Right lobe of liver (tissue), 6 donors: Measurements from ENCODE around the gene UQCRC1. TPM values are rescaled to one million over a fixed set of nuclear protein-coding genes. Genes with fewer than 3 reads are reported as not detected.

Experiments
- ATAC-seq, 4 donors: fragments of 200-7000 bp; cut with Tn5 transposase; one replicate each; pipeline ENCODE4 v1.9.1; 2020; ENCODE audit warnings: mild to moderate bottlenecking in 4 of 4, moderate library complexity in 4 of 4
- DNase-seq, 3 donors: peaks; one replicate each; pipeline ENCODE4 v3.0.0-alpha.2; 2020
- H3K27ac ChIP-seq, 3 donors: fragments of 200-600 bp; one replicate each; pipeline ENCODE4 v1.8.0; 2022
- H3K27me3 ChIP-seq, 2 donors: fragments of 200-600 bp; one replicate each; pipeline ENCODE4 v1.8.0; 2022
- H3K36me3 ChIP-seq, 4 donors: fragments of 200-600 bp; sonication (generic) in 1 of 4; one replicate each; pipeline versions ENCODE4 v1.5.1 to v1.8.0; 2017 to 2022; ENCODE audit warnings: control low read depth in 1 of 4
- H3K4me1 ChIP-seq, 4 donors: fragments of 200-600 bp; sonication (generic) in 1 of 4; one replicate each; pipeline versions ENCODE4 v1.5.1 to v1.8.0; 2017 to 2022; ENCODE audit warnings: control low read depth in 1 of 4
- H3K4me3 ChIP-seq, 3 donors: fragments of 200-600 bp; one replicate each; pipeline ENCODE4 v1.8.0; 2022
- H3K9me3 ChIP-seq, 4 donors: fragments of 200-600 bp; sonication (generic) in 1 of 4; one replicate each; pipeline versions ENCODE4 v1.5.1 to v1.8.0; 2017 to 2022; ENCODE audit warnings: control low read depth in 1 of 4
- POLR2A ChIP-seq: fragments of 450-650 bp; IDR thresholded peaks from one replicate; pipeline ENCODE4 v1.6.1; 2017; ENCODE audit warnings: antibody characterized with exemption, mild to moderate bottlenecking
- WGBS: methylation state at CpG from one replicate; pipeline ENCODE4 v1.1.6; 2018; ENCODE audit warnings: low coverage, low lambda C conversion rate; ENCODE audit not compliant: insufficient coverage; ENCODE audit errors: missing lambda C conversion rate; 5-methylcytosine and 5-hydroxymethylcytosine counted together
- intact Hi-C, 2 donors: fragments of 100-400 bp; cut with DNase I; formaldehyde crosslinking; loops; one replicate each; pipeline versions ENCODE4 v1.11.2 to v1.14.1; 2022
- total RNA-seq, 6 experiments: library from RNA; depleted of rRNA in 2 of 6; stranded (reverse); fragments of >200 nt in 2 of 6; fragmentation: NEBNext Ultra II Directional in 3 of 6; extraction: Animal tissue kit (Norgen Biotek cat#: 25700) in 3 of 6; gene quantifications; one replicate each; pipeline versions ENCODE4 v1.1.0 to v1.2.4, GENCODE V29; 2016 to 2023
- TF ChIP-seq, protein P1 (sequence below), 4 donors: fragments of 200-600 bp in 3 of 4; fragments of 450-650 bp in 1 of 4; IDR thresholded peaks; one replicate each; pipeline versions ENCODE4 v1.5.1 to v1.8.0; 2016 to 2022; ENCODE audit warnings: antibody characterized with exemption in 4 of 4, mild to moderate bottlenecking in 2 of 4
- donor health status: DM: no; HTN: yes; CAD: no.
- donor health status: DM: no; HTN: no; CAD: no.
- donor health status: DM: no; HTN: no; CAD: no.
- donor health status: DM: no; HTN: yes; CAD: no.
- donor health status: DM: no; HTN: yes; CAD: no.

UQCRC1 gene
- total RNA-seq, 6 experiments from 2014 or later: 176 to 329 (median 213) TPM

DNA sequence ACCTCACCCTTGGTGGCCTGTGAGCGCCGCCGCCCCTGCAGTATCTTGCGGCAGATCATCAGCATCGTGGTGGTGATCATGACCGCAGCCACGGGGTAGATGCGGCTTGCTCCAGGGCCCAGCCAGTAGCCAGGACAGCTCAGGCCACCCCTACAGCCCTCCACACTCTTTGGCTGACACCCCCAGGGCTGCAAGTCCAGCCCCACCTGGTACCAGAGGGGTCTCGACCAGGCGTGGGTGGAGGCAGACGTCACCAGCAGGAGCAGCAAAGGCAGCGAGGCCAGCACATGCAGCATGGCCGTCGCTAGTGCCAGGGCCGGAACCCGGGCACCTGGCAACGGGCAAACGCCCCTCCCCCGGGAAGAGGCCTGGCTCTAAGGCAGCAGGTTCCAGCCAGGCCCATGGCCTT, 12.0 kb upstream of the UQCRC1 start, which contains the start of gene TMEM89:
Gene TMEM89, minus strand, starts transcription at position 309 of the 409 bp plus-strand sequence. Its CDS starts 13 bp downstream, at position 296.
- Histone ChIP-seq H3K27me3 (no peaks in the 10 kb centered on the region), H3K4me1 (no peaks in the 10 kb centered on the region)

DNA sequence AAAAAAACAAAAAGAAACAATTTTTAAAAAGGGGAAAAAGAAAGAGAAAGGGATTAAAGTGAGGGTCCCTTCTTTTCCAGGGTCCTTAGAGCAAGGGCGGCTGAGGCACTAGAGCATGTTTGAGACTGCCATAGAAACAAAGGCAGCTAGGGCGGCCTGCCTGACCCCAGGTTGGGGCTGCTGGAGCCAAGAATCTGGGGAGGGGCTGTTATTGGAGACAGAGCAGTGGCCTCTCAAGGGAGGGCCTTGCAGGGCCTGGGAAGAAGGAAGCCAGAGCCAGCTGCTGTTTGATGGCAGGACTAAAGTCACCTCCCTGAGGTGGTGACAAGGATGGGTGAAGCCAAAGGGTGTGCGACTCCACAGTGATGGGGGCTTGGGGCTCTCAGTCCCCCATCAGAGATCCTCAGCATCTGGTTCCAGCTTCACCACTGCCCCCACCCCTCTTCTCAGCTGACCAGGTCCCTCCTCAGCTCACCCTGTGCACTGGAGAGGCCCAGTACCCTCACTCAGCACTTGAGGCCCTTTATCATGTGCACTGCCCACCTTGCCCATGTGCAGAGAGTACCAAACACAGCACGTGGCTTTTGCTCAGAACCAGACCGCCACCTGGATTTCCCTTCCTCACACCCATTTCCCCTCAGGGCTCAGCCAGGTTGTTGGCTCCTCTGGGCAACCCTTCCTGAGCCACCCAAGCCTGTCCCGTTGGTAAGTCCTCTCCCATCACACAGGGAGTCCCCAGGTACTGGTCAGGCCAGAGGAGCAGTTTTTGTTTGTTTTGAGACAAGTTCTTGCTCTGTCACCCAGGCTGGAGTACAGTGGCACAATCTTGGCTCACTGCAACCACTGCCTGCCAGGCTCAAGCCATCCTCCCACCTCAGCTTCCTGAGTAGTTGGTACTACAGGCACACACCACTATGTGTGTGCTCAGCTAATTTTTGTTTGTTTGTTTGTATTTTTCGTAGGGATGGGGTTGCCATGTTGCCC, 10.4 kb upstream of the UQCRC1 start:
- H3K36me3 ChIP-seq: no peaks in the 10 kb centered on the region
- DNase-seq: no peak
- TF ChIP-seq POLR2A: no peak
- TF ChIP-seq, protein P1, sequence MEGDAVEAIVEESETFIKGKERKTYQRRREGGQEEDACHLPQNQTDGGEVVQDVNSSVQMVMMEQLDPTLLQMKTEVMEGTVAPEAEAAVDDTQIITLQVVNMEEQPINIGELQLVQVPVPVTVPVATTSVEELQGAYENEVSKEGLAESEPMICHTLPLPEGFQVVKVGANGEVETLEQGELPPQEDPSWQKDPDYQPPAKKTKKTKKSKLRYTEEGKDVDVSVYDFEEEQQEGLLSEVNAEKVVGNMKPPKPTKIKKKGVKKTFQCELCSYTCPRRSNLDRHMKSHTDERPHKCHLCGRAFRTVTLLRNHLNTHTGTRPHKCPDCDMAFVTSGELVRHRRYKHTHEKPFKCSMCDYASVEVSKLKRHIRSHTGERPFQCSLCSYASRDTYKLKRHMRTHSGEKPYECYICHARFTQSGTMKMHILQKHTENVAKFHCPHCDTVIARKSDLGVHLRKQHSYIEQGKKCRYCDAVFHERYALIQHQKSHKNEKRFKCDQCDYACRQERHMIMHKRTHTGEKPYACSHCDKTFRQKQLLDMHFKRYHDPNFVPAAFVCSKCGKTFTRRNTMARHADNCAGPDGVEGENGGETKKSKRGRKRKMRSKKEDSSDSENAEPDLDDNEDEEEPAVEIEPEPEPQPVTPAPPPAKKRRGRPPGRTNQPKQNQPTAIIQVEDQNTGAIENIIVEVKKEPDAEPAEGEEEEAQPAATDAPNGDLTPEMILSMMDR (IDR thresholded peaks at IDR 0.05): no peak
- intact Hi-C loops: no loop called here
- H3K4me3 ChIP-seq: no peak overlapping the region
- 66% methylated on average over 4 of the region's 7 CpGs for WGBS
- H3K9me3 ChIP-seq: peaks cover 0 to 11% (median 3%) of the 10 kb centered on the region in 4 donors
- ATAC-seq: no peak
- H3K27ac ChIP-seq: no peak overlapping the region
- H3K27me3 ChIP-seq: no peaks in the 10 kb centered on the region
- no peaks in the 10 kb centered on the region for H3K4me1 ChIP-seq

More for the DNA sequence above, 12.0 kb upstream of the UQCRC1 start, which contains the start of gene TMEM89:
- TF ChIP-seq POLR2A: no peak
- TF ChIP-seq, protein P1 (IDR thresholded peaks at IDR 0.05): no peak
- 100% methylated on average over 4 of the region's 19 CpGs for WGBS
- Histone ChIP-seq H3K27ac (no peak within 1 kb of the TSS), H3K36me3 (no peaks in the 10 kb centered on the region), H3K9me3 (peaks cover 0 to 6% (median 3%) of the 10 kb centered on the region in 4 donors), H3K4me3 (no peak within 1 kb of the TSS)
- DNase-seq (no peak), ATAC-seq (no peak)
- intact Hi-C loops: no loop called here

DNA sequence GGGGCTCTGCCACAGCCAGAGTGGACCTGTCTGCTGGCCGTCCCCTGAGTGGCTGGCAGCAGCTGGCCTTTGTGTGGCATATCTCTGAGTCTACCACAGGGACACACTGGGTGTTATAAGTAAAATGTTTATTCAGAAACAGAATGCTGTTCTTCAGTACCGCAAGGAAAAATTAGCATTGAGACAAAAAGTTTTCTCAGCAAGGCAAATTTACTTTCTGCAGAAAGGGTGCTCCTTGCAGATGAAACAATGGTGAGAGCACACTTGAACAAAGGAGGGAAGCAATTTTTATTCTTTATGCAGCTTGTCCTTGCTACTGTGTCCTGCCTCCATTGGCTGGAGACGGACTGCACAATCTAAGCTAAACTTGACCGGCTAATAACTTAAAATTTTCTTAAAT, 8.1 kb upstream of the UQCRC1 start:
- Histone ChIP-seq H3K9me3 (peaks cover 0 to 11% (median 3%) of the 10 kb centered on the region in 4 donors), H3K27me3 (no peaks in the 10 kb centered on the region), H3K36me3 (no peaks in the 10 kb centered on the region), H3K4me3 (no peak overlapping the region), H3K27ac (no peak overlapping the region), H3K4me1 (no peaks in the 10 kb centered on the region)
- TF ChIP-seq, protein P1 (IDR thresholded peaks at IDR 0.05): no peak
- TF ChIP-seq POLR2A: no peak
- WGBS: 92% methylated on average over 4 of the region's 4 CpGs
- DNase-seq (no peak), ATAC-seq (no peak)
- intact Hi-C loops: no loop called here

DNA sequence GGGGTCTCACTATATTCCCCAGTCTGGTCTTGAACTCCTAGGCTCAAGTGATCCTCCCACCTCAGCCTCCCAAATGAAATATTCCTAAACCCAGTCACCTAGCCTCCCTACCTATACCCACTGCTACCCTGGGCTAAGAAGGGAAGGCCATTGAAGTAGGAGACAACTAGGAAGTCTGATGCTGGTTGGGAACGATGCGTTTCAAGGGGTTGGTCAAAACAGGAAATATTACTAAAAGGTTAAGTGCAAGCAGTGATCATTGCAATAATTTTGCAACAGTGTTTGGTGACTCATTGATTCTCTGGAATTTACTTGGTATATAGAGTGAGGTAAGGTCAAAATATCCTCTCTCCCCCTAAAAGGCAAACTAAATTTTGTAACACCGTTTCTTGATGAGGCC, 4.6 kb upstream of the UQCRC1 start:
- Histone ChIP-seq H3K9me3 (peaks cover 0 to 11% (median 3%) of the 10 kb centered on the region in 4 donors), H3K4me3 (no peak overlapping the region), H3K27me3 (no peaks in the 10 kb centered on the region), H3K4me1 (no peaks in the 10 kb centered on the region), H3K27ac (no peak overlapping the region), H3K36me3 (no peaks in the 10 kb centered on the region)
- TF ChIP-seq POLR2A: no peak
- ATAC-seq (no peak), DNase-seq (no peak)
- 42% methylated on average over 3 of the region's 3 CpGs for WGBS
- intact Hi-C loops: no loop called here

DNA sequence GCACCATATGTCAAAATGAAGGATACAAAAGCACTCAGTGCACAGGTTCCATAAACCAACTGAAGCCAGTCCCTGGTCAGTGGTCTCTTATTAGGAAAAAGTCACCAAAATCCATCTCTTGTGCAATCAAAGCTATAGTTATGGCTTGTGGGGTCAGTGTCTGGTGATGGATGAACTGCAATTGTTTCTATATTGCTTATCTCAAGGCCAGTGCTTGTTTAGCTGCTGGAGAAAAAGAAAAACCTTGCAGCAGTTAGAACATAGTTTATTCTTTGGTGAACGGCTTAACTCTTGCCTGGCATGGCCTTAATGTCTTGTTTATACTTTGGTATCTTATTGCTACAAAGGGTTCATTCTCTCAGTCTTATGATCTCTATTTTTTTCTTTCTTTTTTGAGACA, 2.9 kb upstream of the UQCRC1 start:
- intact Hi-C loops: no loop called here
- Histone ChIP-seq H3K4me3 (no peak overlapping the region), H3K9me3 (peaks cover 0 to 10% (median 0%) of the 10 kb centered on the region in 4 donors), H3K4me1 (peaks cover 0 to 11% (median 4%) of the 10 kb centered on the region in 4 donors), H3K36me3 (no peaks in the 10 kb centered on the region), H3K27ac (no peak overlapping the region), H3K27me3 (no peaks in the 10 kb centered on the region)
- 63% methylated on average over 1 of the region's 1 CpG for WGBS
- ATAC-seq: no peak
- no peak for DNase-seq
- no peak for TF ChIP-seq POLR2A
- TF ChIP-seq, protein P1 (IDR thresholded peaks at IDR 0.05): no peak
